Measurements from ENCODE around the gene EPOP.

DNA sequence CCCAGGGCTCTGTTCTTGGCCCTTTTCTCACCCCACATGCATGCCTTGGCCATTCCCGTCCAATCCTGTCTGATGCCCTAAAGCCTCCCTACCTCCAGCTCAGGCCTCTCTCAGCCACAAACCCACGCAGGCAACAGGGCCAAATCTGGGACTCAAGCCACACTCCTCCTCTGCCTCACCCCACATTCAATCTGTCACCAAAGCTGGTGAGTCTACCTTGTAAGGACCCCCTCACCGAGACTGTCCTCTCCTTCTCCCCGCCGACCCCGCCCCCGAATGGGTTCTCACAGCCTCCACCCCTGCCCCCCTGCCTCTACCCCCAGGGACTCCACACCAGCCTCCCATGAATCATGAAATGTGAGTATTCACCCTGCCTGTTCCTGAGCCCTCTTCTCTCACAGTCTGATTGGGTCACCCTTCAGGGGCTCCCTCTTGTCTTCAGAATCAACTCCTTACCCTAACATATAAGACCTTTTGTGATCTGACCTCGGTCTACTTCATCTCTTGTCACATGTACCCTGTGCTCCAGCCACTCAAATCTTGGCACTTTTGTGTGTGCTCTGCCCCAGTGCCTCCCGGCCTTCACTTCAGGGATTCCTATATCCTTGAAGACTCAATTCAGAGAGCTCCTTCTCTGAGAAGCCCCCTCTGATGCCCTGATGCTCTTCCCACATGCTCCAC is 10.7 kb downstream of the EPOP start:
- TF ChIP-seq, protein P1, sequence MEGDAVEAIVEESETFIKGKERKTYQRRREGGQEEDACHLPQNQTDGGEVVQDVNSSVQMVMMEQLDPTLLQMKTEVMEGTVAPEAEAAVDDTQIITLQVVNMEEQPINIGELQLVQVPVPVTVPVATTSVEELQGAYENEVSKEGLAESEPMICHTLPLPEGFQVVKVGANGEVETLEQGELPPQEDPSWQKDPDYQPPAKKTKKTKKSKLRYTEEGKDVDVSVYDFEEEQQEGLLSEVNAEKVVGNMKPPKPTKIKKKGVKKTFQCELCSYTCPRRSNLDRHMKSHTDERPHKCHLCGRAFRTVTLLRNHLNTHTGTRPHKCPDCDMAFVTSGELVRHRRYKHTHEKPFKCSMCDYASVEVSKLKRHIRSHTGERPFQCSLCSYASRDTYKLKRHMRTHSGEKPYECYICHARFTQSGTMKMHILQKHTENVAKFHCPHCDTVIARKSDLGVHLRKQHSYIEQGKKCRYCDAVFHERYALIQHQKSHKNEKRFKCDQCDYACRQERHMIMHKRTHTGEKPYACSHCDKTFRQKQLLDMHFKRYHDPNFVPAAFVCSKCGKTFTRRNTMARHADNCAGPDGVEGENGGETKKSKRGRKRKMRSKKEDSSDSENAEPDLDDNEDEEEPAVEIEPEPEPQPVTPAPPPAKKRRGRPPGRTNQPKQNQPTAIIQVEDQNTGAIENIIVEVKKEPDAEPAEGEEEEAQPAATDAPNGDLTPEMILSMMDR (IDR thresholded peaks at IDR 0.05; ENCODE audit: extremely low read depth in 1 of 2, insufficient read depth in 1 of 2, low read depth in 1 of 2, low read length in 2 of 2), result no peak
- TF ChIP-seq POLR2A (IDR thresholded peaks at IDR 0.05; ENCODE audit: low read depth, low read length), result no peak

Data from endothelial cell of umbilical vein (primary cell).